Hepatocyte (in vitro differentiated cells): ENCODE results near the gene AHSP.

Source experiments
- EZH2 ChIP-seq: fragments of 200-600 bp; sonication (generic); IDR thresholded peaks from 2 replicates; pipeline ENCODE4 v1.6.1; 2016; ENCODE audit warnings: antibody characterized with exemption, mild to moderate bottlenecking, borderline replicate concordance
- EZH2phosphoT487 ChIP-seq: fragments of 200-600 bp; sonication (generic); IDR thresholded peaks from one replicate; pipeline ENCODE4 v1.6.1; 2018; ENCODE audit warnings: antibody characterized with exemption, mild to moderate bottlenecking, low read depth, moderate library complexity; ENCODE audit not compliant: unreplicated experiment, severe bottlenecking
- TF ChIP-seq, protein P1 (sequence below): fragments of 200-600 bp; sonication (generic); IDR thresholded peaks from 2 replicates; pipeline ENCODE4 v1.5.1; 2016; ENCODE audit warnings: antibody characterized with exemption, mild to moderate bottlenecking; ENCODE audit not compliant: poor library complexity

GRCh38 chr16:31478956-31479355, 48.7 kb upstream of the AHSP start:
- TF ChIP-seq, protein P1, sequence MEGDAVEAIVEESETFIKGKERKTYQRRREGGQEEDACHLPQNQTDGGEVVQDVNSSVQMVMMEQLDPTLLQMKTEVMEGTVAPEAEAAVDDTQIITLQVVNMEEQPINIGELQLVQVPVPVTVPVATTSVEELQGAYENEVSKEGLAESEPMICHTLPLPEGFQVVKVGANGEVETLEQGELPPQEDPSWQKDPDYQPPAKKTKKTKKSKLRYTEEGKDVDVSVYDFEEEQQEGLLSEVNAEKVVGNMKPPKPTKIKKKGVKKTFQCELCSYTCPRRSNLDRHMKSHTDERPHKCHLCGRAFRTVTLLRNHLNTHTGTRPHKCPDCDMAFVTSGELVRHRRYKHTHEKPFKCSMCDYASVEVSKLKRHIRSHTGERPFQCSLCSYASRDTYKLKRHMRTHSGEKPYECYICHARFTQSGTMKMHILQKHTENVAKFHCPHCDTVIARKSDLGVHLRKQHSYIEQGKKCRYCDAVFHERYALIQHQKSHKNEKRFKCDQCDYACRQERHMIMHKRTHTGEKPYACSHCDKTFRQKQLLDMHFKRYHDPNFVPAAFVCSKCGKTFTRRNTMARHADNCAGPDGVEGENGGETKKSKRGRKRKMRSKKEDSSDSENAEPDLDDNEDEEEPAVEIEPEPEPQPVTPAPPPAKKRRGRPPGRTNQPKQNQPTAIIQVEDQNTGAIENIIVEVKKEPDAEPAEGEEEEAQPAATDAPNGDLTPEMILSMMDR = no peak
- TF ChIP-seq EZH2 (no peak), EZH2phosphoT487 (no peak)
